A673 (cell line): Measurements from ENCODE around the gene CTNNA2.

ENCODE experiments used
- CTCF ChIP-seq: fragments of 300-800, 200-600 bp; sonication (generic); conservative IDR thresholded peaks from 2 replicates; pipeline ENCODE4 v1.5.1; 2017; ENCODE audit warnings: low read depth, mild to moderate bottlenecking, antibody characterized with exemption, low read length, moderate library complexity, mixed read lengths
- EZH2 ChIP-seq: fragments of 200-600 bp; sonication (generic); IDR thresholded peaks from 2 replicates; pipeline ENCODE4 v1.6.1; 2017; ENCODE audit warnings: borderline replicate concordance, low read depth, mild to moderate bottlenecking, mixed read lengths, antibody characterized with exemption, low read length; ENCODE audit not compliant: poor library complexity, severe bottlenecking

DNA sequence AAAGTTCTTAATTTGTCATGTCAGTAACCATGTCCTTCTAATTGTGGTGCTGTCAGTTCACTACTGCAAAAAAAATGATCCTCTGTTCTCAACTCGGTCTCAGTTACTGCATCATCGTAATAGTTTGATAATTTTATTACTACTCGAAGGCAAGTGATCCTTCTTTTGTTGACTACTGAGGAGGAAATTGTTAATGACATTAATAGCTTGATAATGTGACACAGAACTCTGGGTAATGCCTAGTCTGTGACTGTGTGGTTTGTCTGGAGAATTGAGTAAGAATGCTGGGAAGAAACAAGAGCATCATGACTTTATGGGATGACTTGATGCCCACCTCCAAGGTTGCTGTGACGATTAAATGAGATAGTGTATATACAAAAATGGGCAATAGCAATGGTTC is 524.5 kb downstream of the CTNNA2 start:
- TF ChIP-seq EZH2 (no peak), CTCF (no peak)
